HCT116 (cell line): ENCODE measurements around the gene GIPC3. TPM values are rescaled to one million over a fixed set of nuclear protein-coding genes. Genes with fewer than 3 reads are reported as not detected.

Experiments
- ATAC-seq: fragments of 200-7000 bp; cut with Tn5 transposase; 2 replicates; pipeline ENCODE4 v1.9.1; 2020; ENCODE audit warnings: mild to moderate bottlenecking, moderate library complexity
- BruUV-seq: library from RNA; stranded (reverse); fragments of 400-500 nt; replicated peaks from 2 replicates; lab custom pipeline; 2021; lab: Mats Ljungman, UMichigan
- CTCF ChIA-PET: fragments of 300-600 bp; sonication (Branson Sonifier 250); formaldehyde crosslinking; loops from one replicate; lab custom pipeline; 2021; ENCODE audit warnings: antibody characterized with exemption; lab: Charles Lee
- POLR2A ChIA-PET: fragments of 300-600, 350-600 bp; sonication (Branson Sonifier 250); formaldehyde crosslinking; loops from one replicate; lab custom pipeline; 2021; ENCODE audit warnings: antibody characterized with exemption; lab: Charles Lee
- RAD21 ChIA-PET, 2 experiments: fragments of 300-600 bp; sonication (Branson Sonifier 250); formaldehyde crosslinking; loops; one replicate each; lab custom pipeline; 2023; ENCODE audit warnings: low total read pairs in 2 of 2; ENCODE audit not compliant: uncharacterized antibody in 2 of 2, unreplicated experiment in 2 of 2, low non-redundant PET in 1 of 2; lab: Charles Lee
- DNase-seq: peaks from one replicate; pipeline ENCODE4 v3.0.0-alpha.2; 2010; ENCODE audit warnings: low read depth, low spot score
- H2AFZ ChIP-seq: fragments of 200-600 bp; shearing (Covaris generic), sonication (generic); 2 replicates; pipeline ENCODE4 v1.6.1; 2017; ENCODE audit warnings: low read depth, mixed run types, mixed read lengths, antibody characterized with exemption, low read length; ENCODE audit not compliant: poor library complexity, severe bottlenecking
- H3K27ac ChIP-seq: 2 replicates; pipeline ENCODE4 v1.5.1; 2012; ENCODE audit warnings: low read depth, low read length
- H3K27me3 ChIP-seq: fragments of 200-600 bp; sonication (generic); 2 replicates; pipeline ENCODE4 v1.6.1; 2016; ENCODE audit warnings: mixed run types, low read length, mixed read lengths; ENCODE audit not compliant: insufficient read depth
- H3K36me3 ChIP-seq, 2 experiments: fragments of 200-500 bp in 1 of 2; fragments of 200-600 bp in 1 of 2; sonication (Bioruptor generic) in 1 of 2; sonication (generic) in 1 of 2; 2 replicates each; pipeline versions ENCODE4 v1.5.1 to v1.6.1; 2014 to 2016; ENCODE audit warnings: low read length in 2 of 2, inconsistent platforms in 1 of 2, mixed read lengths in 1 of 2, mixed run types in 1 of 2; ENCODE audit not compliant: insufficient read depth in 2 of 2, control insufficient read depth in 1 of 2
- H3K4me1 ChIP-seq, 2 experiments: fragments of 200-600 bp in 1 of 2; sonication (generic) in 1 of 2; 2 replicates each; pipeline versions ENCODE4 v1.5.1 to v1.6.1; 2012 to 2017; ENCODE audit warnings: low read length in 2 of 2, inconsistent platforms in 1 of 2, mild to moderate bottlenecking in 1 of 2, mixed read lengths in 1 of 2, mixed run types in 1 of 2, moderate library complexity in 1 of 2; ENCODE audit not compliant: insufficient read depth in 2 of 2, control insufficient read depth in 1 of 2
- H3K4me2 ChIP-seq: fragments of 200-600 bp; sonication (generic); 2 replicates; pipeline ENCODE4 v1.6.1; 2017; ENCODE audit warnings: mixed run types, low read length, mixed read lengths
- H3K4me3 ChIP-seq, 2 experiments: fragments of 200-600 bp in 1 of 2; sonication (generic) in 1 of 2; replicated peaks in 1 of 2; 2 replicates each; pipeline ENCODE4 v1.5.1; 2011 to 2016; ENCODE audit warnings: low read length in 2 of 2, control low read depth in 1 of 2, low read depth in 1 of 2, mild to moderate bottlenecking in 1 of 2, mixed read lengths in 1 of 2, mixed run types in 1 of 2
- H3K79me2 ChIP-seq: fragments of 200-600 bp; sonication (generic); 2 replicates; pipeline ENCODE4 v1.6.1; 2017; ENCODE audit warnings: mild to moderate bottlenecking, mixed run types, low read length, moderate library complexity, mixed read lengths; ENCODE audit not compliant: insufficient read depth
- H3K9ac ChIP-seq: fragments of 200-600 bp; sonication (generic); 2 replicates; pipeline ENCODE4 v1.6.1; 2016; ENCODE audit warnings: low read length, mixed read lengths
- H3K9me2 ChIP-seq: fragments of 200-600 bp; sonication (generic), shearing (Covaris generic); 2 replicates; pipeline ENCODE4 v1.6.1; 2017; ENCODE audit warnings: mixed run types, mild to moderate bottlenecking, moderate library complexity; ENCODE audit not compliant: insufficient read depth
- H3K9me3 ChIP-seq, 2 experiments: fragments of 200-500 bp in 1 of 2; fragments of 200-600 bp in 1 of 2; sonication (Bioruptor generic) in 1 of 2; sonication (generic) in 1 of 2; 2 replicates each; pipeline ENCODE4 v1.6.1; 2014 to 2017; ENCODE audit warnings: low read length in 2 of 2, mixed read lengths in 2 of 2, inconsistent platforms in 1 of 2, low read depth in 1 of 2, mild to moderate bottlenecking in 1 of 2, mixed run types in 1 of 2, moderate library complexity in 1 of 2; ENCODE audit not compliant: control insufficient read depth in 1 of 2, insufficient read depth in 1 of 2
- H4K20me1 ChIP-seq: fragments of 200-600 bp; sonication (generic), shearing (Covaris generic); 2 replicates; pipeline ENCODE4 v1.6.1; 2017; ENCODE audit warnings: mixed run types, mild to moderate bottlenecking, moderate library complexity; ENCODE audit not compliant: insufficient read depth
- EGR1 ChIP-seq: IDR thresholded peaks from 2 replicates; pipeline ENCODE4 v1.6.1; 2012; ENCODE audit warnings: low read depth
- POLR2A ChIP-seq: IDR thresholded peaks from 2 replicates; pipeline ENCODE4 v1.7.0; 2011; ENCODE audit warnings: borderline replicate concordance; ENCODE audit not compliant: insufficient read depth, insufficient read length; ENCODE audit errors: extremely low read depth
- POLR2AphosphoS5 ChIP-seq: IDR thresholded peaks from 2 replicates; pipeline ENCODE4 v1.6.1; 2011; ENCODE audit warnings: mild to moderate bottlenecking, low read depth, low read length, moderate library complexity
- RAD21 ChIP-seq: IDR thresholded peaks from 2 replicates; pipeline ENCODE4 v1.6.1; 2012; ENCODE audit warnings: low read depth, mild to moderate bottlenecking
- SRF ChIP-seq: IDR thresholded peaks from 2 replicates; pipeline ENCODE4 v1.6.1; 2012; ENCODE audit warnings: low read depth
- TCF7L2 ChIP-seq: IDR thresholded peaks from 2 replicates; pipeline ENCODE4 v1.7.0; 2011; ENCODE audit warnings: borderline replicate concordance, inconsistent platforms; ENCODE audit not compliant: insufficient read depth, insufficient read length; ENCODE audit errors: extremely low read depth
- intact Hi-C: fragments of 100-400 bp; cut with micrococcal nuclease; formaldehyde crosslinking; loops from 2 replicates; pipeline ENCODE4 v1.10.0; 2022
- total RNA-seq: library from RNA; stranded (reverse); gene quantifications from one replicate; pipeline ENCODE4 v1.2.1, GENCODE V29; 2021; ENCODE audit not compliant: unreplicated experiment
- TF ChIP-seq, protein P1 (sequence below): IDR thresholded peaks from 2 replicates; pipeline ENCODE4 v1.6.1; 2012; ENCODE audit warnings: low read depth
- TF ChIP-seq, protein P2 (sequence below): IDR thresholded peaks from 2 replicates; pipeline ENCODE4 v1.6.1; 2012

The GIPC3 gene
- total RNA-seq, 1 experiment from 2014 or later: not detected

DNA sequence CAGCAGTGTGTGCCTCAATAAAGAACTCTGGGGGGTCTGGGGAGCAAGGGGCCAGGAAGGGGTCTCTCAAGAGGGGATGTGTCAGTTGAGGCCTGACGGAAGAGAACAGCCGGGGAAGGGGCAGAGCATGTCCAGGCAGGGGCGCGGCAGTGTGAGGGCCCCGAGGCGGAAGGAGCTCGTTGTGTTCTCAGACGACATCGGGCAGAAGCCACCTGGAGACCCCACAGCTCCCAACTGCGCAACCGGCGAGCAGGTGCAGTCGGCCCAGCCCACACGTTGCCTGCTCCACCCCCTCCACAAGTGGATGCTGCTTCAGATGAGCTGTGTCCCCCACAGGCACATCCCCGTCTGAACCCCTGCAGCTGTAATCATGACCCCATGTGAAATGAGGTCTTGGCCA, 36.4 kb downstream of the GIPC3 start:
- ATAC-seq (no peak), DNase-seq (no peak)
- no peaks in the 10 kb centered on the region for H3K27me3 ChIP-seq
- CTCF ChIA-PET: no interaction called here
- peaks cover 32% of the 10 kb centered on the region for H3K79me2 ChIP-seq
- peaks cover 0 to 5% of the 10 kb centered on the region in 2 experiments; a peak in 2 of 4 replicates for H3K36me3 ChIP-seq
- H3K27ac ChIP-seq: no peak overlapping the region
- no peak for TF ChIP-seq SRF
- TF ChIP-seq, protein P1, sequence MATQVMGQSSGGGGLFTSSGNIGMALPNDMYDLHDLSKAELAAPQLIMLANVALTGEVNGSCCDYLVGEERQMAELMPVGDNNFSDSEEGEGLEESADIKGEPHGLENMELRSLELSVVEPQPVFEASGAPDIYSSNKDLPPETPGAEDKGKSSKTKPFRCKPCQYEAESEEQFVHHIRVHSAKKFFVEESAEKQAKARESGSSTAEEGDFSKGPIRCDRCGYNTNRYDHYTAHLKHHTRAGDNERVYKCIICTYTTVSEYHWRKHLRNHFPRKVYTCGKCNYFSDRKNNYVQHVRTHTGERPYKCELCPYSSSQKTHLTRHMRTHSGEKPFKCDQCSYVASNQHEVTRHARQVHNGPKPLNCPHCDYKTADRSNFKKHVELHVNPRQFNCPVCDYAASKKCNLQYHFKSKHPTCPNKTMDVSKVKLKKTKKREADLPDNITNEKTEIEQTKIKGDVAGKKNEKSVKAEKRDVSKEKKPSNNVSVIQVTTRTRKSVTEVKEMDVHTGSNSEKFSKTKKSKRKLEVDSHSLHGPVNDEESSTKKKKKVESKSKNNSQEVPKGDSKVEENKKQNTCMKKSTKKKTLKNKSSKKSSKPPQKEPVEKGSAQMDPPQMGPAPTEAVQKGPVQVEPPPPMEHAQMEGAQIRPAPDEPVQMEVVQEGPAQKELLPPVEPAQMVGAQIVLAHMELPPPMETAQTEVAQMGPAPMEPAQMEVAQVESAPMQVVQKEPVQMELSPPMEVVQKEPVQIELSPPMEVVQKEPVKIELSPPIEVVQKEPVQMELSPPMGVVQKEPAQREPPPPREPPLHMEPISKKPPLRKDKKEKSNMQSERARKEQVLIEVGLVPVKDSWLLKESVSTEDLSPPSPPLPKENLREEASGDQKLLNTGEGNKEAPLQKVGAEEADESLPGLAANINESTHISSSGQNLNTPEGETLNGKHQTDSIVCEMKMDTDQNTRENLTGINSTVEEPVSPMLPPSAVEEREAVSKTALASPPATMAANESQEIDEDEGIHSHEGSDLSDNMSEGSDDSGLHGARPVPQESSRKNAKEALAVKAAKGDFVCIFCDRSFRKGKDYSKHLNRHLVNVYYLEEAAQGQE: no peak
- TF ChIP-seq EGR1: no peak
- no peak for TF ChIP-seq RAD21
- TF ChIP-seq, protein P2, sequence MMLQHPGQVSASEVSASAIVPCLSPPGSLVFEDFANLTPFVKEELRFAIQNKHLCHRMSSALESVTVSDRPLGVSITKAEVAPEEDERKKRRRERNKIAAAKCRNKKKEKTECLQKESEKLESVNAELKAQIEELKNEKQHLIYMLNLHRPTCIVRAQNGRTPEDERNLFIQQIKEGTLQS: no peak
- no peak for TF ChIP-seq POLR2A
- no peak for TF ChIP-seq TCF7L2
- TF ChIP-seq POLR2AphosphoS5: no peak
- TF ChIP-seq, all 23 proteins: peak for 0
- BruUV-seq: no TSS peak
- H3K9me3 ChIP-seq: no peaks in the 10 kb centered on the region
- peaks cover 7 to 14% of the 10 kb centered on the region in 2 experiments; a peak in 3 of 4 replicates for H3K4me1 ChIP-seq
- H2AFZ ChIP-seq: no peak overlapping the region
- RAD21 ChIA-PET: no interaction called here
- POLR2A ChIA-PET: no interaction called here
- no peak overlapping the region for H3K4me3 ChIP-seq
- no peaks in the 10 kb centered on the region for H3K9me2 ChIP-seq
- intact Hi-C loops: no loop called here
- H3K4me2 ChIP-seq: no peak overlapping the region
- H4K20me1 ChIP-seq: peaks cover 5% of the 10 kb centered on the region; the same call in 1 of the 2 replicates
- H3K9ac ChIP-seq: no peak overlapping the region
